GM12872 (cell line): ENCODE measurements around the gene TFCP2.

Source experiments
- TF ChIP-seq, protein P1 (sequence below): IDR thresholded peaks from 3 replicates; pipeline ENCODE4 v1.5.1; 2011; ENCODE audit warnings: low read depth, mild to moderate bottlenecking, low read length, moderate library complexity; ENCODE audit not compliant: insufficient read depth

The TFCP2 gene

DNA sequence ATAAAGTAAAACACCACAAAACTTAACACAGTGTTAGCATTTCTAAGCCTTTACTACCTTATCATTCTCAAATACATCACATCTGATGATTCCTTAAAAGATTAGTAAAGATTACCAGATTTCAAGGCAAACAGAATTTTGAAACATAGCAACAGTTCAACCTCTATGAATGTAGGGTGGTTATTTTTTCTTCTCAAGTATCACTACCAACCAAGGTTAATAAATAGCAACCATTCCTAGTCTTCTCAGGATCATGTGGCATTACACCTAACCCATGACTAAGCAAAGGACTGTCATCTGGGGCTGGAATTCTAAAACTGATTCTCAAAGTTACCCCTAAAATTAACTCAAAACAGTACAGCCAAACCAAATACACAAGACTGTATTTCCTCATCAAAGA lies 50.1 kb downstream of the TFCP2 start:
- TF ChIP-seq, protein P1, sequence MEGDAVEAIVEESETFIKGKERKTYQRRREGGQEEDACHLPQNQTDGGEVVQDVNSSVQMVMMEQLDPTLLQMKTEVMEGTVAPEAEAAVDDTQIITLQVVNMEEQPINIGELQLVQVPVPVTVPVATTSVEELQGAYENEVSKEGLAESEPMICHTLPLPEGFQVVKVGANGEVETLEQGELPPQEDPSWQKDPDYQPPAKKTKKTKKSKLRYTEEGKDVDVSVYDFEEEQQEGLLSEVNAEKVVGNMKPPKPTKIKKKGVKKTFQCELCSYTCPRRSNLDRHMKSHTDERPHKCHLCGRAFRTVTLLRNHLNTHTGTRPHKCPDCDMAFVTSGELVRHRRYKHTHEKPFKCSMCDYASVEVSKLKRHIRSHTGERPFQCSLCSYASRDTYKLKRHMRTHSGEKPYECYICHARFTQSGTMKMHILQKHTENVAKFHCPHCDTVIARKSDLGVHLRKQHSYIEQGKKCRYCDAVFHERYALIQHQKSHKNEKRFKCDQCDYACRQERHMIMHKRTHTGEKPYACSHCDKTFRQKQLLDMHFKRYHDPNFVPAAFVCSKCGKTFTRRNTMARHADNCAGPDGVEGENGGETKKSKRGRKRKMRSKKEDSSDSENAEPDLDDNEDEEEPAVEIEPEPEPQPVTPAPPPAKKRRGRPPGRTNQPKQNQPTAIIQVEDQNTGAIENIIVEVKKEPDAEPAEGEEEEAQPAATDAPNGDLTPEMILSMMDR, result no peak

DNA sequence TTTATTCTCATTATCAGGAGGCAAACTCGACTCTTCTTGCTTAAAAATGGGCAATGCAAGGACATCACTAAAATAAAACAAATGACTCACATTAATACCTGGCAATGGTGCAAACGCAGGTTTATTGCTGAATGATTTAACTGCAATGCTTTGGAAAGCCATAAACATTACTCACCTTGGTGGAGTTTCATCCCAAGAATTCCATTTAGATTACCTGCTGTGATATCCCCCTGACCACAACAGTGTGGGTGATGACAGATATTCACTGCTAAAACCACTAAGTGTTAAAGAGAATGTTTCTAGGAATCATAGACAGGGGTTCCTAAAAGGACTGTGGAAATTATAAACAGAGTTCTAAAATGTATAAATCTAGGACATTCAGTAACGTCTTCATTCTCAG lies 54.2 kb downstream of the TFCP2 start:
- TF ChIP-seq, protein P1, result no peak

DNA sequence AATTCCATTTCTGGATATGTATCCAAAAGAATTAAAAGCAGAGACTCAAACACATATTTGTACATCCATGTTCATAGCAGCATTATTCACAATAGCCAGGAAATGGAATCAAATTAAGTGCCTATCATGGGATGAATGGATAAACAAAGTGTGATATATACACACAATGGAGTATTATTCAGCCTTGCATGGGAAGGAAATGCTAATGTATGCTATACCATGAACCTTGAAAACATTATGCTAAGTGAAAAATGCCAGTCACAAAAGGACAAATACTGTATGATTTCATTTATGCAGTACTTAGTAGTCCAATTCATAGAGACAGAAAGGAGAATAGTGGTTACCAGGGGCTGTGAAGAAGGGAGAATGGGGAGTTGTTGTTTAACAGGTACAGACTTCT lies 57.4 kb downstream of the TFCP2 start:
- TF ChIP-seq, protein P1, result no peak

DNA sequence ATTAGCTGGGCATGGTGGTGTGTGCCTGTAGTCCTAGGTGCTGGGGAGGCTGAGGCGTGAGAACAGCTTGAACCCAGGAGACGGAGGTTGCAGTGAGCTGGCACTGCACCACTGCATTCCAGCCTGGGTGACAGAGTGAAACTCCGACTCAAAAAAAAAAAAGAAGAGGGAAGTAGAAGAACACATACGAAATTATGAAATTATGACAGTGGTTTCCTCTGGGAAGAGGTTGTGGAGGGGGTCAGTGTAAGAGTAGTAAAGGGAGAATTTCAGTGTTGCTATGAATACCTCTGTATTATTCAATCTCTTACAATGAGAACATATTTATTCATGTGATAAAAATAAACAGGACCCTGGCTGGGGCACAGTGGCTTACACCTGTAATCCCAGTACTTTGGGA lies 64.8 kb downstream of the TFCP2 start:
- TF ChIP-seq, protein P1, result no peak

DNA sequence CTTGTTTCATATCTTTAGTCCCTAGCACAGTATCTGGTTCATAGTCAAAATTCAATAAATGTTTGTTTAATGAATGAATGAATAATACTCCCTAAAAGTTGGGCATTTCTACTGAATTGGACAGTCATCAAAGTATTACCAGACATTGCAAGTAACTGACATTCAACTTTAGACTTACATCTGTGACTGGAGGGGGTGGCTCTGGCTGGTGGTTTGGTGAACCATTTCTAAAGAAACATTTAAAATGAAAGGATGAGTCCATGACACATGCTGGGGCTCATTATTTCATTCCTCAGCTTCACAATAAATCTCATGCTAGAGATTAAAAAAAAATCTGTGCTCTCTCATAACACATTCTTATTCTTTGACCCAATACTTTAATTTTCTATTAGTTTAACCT lies 69.0 kb downstream of the TFCP2 start:
- TF ChIP-seq, protein P1, result no peak

DNA sequence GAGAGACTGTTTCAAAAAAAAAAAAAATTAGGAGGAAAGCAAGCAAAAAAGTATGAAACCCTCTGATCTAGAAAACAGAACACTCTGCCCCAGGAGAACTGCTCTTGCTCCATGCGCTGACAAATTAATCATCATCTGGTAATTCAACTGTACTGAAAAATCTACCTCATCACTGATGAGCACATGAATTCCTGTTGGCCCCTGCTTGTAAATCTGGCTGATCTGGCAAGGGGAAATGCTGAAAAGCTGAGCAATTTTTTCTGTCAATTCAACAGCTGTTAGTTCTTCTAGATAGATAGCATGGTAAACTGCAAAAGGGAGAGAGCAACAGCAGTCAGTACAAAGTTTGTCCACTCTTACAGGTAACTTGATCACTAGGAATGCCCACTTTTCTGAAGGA lies 74.3 kb downstream of the TFCP2 start:
- TF ChIP-seq, protein P1, result no peak

DNA sequence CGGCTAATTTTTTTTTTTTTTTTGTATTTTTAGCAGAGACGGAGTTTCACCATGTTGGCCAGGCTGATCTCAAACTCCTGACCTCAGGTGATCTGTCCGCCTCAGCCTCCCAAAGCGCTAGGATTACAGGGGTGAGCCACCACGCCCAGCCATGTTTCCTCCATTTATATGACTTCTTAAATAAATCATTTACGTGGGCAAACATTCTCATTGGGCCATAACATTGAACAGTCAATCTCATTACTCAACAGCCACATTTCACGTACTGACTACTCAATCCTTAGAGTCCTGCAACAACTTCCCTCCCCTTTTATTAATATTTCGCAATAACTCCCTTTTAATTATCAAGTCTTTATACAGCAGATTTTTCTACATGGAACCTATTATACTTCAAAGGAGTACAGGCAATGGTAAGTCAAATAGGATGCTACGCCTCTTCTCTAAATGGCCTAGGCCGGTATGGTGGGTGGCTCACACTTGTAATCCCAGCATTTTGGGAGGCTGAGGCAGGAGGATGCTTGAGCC lies 82.2 kb downstream of the TFCP2 start:
- TF ChIP-seq, protein P1, result no peak
